Gastroesophageal sphincter (tissue), 3 donors: ENCODE measurements around the gene XXYLT1.

Experiments used
- CTCF ChIP-seq, 4 experiments: fragments of 200-600 bp in 2 of 4; fragments of 450-650 bp in 2 of 4; sonication (generic) in 1 of 4; IDR thresholded peaks; one replicate each; pipeline ENCODE4 v1.5.1; 2017 to 2019; ENCODE audit warnings: antibody characterized with exemption in 4 of 4, mild to moderate bottlenecking in 2 of 4, moderate library complexity in 2 of 4
- EP300 ChIP-seq: sonication (generic); formaldehyde crosslinking; IDR thresholded peaks from one replicate; pipeline ENCODE4 v1.6.1; 2017; ENCODE audit warnings: antibody characterized with exemption, mild to moderate bottlenecking
- POLR2A ChIP-seq, 2 donors: fragments of 450-650 bp; IDR thresholded peaks; one replicate each; pipeline ENCODE4 v1.6.1; 2017; ENCODE audit warnings: antibody characterized with exemption in 2 of 2, mild to moderate bottlenecking in 2 of 2, moderate library complexity in 1 of 2
- POLR2AphosphoS5 ChIP-seq: sonication (generic); formaldehyde crosslinking; IDR thresholded peaks from one replicate; pipeline ENCODE4 v1.6.1; 2017; ENCODE audit warnings: antibody characterized with exemption

GRCh38 chr3:195239121-195239520, 31.8 kb downstream of the XXYLT1 start:
- TF ChIP-seq EP300 (no peak), CTCF (IDR thresholded peaks at IDR 0.05) (no peak), POLR2AphosphoS5 (no peak), POLR2A (IDR thresholded peaks at IDR 0.05) (no peak)
